ENCODE data around the gene DPPA2.
"Not testable (repeated sequence)": the region's sequence is repeated elsewhere in the genome, so short reads cannot be mapped to it uniquely, and the experiment has no call there.

DPPA2 gene, protein sequence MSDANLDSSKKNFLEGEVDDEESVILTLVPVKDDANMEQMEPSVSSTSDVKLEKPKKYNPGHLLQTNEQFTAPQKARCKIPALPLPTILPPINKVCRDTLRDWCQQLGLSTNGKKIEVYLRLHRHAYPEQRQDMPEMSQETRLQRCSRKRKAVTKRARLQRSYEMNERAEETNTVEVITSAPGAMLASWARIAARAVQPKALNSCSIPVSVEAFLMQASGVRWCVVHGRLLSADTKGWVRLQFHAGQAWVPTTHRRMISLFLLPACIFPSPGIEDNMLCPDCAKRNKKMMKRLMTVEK

DNA sequence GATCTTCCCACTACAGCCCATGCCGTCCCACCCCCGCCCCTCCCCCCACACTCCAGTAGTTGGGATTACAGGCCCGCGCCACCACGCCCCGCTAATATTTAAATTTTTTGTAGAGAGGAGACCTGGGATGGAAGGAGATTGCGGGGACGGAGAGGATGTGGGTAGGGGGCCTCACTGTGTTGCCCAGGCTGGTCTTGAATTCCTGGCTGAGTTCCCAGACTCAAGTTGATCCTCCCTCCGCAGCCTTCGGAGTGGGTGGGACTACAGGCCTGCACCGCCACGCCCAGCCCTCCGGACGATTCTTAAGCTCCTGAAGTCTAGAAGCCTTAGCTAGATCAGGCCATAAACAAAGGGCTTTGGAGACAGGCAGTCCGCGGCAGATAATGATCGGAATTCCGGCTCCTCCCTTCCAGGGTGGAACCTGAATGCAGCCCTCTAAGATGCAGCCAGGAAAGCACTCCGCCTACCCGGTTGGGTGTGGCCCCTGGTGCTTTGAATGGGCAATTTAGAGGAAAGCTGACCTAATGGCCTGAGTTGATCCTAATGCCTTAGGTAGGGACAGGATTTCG, at the start of gene DPPA2:
TSS of gene DPPA2 (minus strand) at position 356 of the 569 bp plus-strand sequence. CDS start 1,975 bp downstream, outside the sequence.
- H3K9me3 Mint-ChIP-seq: no peaks in the 10 kb centered on the region
- ATAC-seq: no peak
- no peaks in the 10 kb centered on the region for H3K36me3 Mint-ChIP-seq (ENCODE audit: low read depth)
- no peaks in the 10 kb centered on the region for H3K27me3 Mint-ChIP-seq
- H3K27ac Mint-ChIP-seq: no peak within 1 kb of the TSS
- H3K4me1 Mint-ChIP-seq: no peaks in the 10 kb centered on the region
- no peak within 1 kb of the TSS for H3K4me3 Mint-ChIP-seq
- DNase-seq: no peak

DNA sequence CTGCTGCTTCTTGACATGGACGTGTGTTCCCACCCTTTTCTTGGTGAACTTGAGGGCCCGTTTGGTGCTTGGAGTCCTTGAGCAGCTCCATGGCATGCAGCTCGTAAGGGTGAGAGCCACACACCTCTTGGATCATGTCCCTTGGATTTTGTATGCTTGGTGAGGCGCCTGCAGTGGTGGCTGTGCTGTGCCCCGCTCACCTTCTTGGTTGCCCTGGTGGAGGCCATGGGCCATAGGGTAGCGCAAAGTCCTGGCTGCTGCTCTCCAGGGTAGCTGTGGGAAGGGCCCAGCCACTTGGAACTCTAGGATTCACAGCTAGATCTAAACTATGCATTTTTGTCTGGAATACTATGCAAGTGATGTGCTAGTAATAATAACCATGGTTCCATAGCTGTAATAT, 47.8 kb upstream of the DPPA2 start:
- Mint-ChIP-seq H3K9me3 (no peaks in the 10 kb centered on the region), H3K36me3 (ENCODE audit: low read depth) (no peaks in the 10 kb centered on the region), H3K27ac (no peak overlapping the region), H3K27me3 (no peaks in the 10 kb centered on the region), H3K4me1 (no peaks in the 10 kb centered on the region), H3K4me3 (no peak overlapping the region)
- DNase-seq (no peak), ATAC-seq (no peak)

DNA sequence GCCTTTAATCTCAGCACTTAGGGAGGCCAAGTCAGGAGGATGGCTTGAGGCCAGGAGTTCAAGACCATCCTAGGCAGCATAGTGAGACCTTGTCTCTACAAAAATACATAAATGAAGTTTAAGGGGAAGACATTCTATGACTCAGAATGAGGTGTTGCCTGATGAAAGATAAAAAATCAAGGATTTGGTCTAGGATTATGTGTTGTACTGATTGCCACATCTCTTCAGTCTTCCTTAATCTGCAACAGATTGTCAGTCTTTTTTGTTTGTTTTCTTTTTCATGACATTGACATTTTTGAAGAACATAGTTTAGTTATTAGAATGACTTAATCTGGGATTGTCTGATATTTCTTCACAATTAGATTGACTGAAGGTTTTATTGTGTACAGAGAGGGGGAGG, 47.3 kb upstream of the DPPA2 start:
- ATAC-seq (no peak), DNase-seq (no peak)
- Mint-ChIP-seq H3K9me3 (no peaks in the 10 kb centered on the region), H3K4me1 (no peaks in the 10 kb centered on the region), H3K27ac (no peak overlapping the region), H3K4me3 (no peak overlapping the region), H3K36me3 (ENCODE audit: low read depth) (no peaks in the 10 kb centered on the region), H3K27me3 (no peaks in the 10 kb centered on the region)

DNA sequence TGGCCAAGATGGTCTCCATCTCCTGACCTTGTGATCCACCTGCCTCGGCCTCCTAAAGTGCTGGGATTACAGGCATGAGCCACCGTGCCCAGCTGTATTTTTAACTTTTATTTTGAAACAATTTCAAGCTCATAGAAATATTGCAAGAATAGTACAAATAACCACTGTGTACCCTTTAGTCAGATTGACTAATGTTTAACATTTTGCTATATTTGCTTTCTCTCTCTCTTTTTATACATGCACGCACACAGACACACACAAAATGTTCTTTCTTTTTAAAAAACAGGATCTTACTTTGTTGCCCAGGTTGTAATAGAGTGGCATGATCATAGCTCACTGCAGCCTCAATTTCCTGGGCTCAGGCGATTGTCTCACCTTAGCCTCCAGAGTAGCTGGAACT, 46.5 kb upstream of the DPPA2 start:
- no peak for DNase-seq
- no peak for ATAC-seq
- no peaks in the 10 kb centered on the region for H3K27me3 Mint-ChIP-seq
- H3K4me1 Mint-ChIP-seq: no peaks in the 10 kb centered on the region
- no peak overlapping the region for H3K27ac Mint-ChIP-seq
- H3K4me3 Mint-ChIP-seq: no peak overlapping the region
- no peaks in the 10 kb centered on the region for H3K9me3 Mint-ChIP-seq
- H3K36me3 Mint-ChIP-seq (ENCODE audit: low read depth): no peaks in the 10 kb centered on the region

DNA sequence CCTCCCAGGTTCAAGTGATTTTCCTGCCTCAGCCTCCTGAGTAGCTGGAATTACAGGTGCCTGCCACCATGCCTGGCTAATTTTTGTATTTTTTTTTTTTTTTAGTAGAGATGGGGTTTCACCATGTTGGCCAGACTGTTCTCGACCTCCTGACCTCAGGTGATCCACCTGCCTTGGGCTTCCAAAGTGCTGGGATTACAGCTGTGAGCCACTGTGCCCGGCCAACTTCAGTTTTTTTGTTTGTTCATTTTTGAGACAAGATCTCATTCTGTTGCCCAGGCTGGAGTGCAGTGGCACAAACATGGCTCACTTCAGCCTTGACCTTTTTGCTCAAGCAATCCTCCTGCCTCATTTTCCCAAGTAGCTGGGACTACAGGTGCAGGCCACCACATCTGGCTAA, 42.5 kb upstream of the DPPA2 start:
- not testable (repeated sequence) for H3K27ac Mint-ChIP-seq; H3K9me3 Mint-ChIP-seq; DNase-seq; ATAC-seq; H3K4me1 Mint-ChIP-seq; H3K36me3 Mint-ChIP-seq (ENCODE audit: low read depth); H3K27me3 Mint-ChIP-seq; H3K4me3 Mint-ChIP-seq

DNA sequence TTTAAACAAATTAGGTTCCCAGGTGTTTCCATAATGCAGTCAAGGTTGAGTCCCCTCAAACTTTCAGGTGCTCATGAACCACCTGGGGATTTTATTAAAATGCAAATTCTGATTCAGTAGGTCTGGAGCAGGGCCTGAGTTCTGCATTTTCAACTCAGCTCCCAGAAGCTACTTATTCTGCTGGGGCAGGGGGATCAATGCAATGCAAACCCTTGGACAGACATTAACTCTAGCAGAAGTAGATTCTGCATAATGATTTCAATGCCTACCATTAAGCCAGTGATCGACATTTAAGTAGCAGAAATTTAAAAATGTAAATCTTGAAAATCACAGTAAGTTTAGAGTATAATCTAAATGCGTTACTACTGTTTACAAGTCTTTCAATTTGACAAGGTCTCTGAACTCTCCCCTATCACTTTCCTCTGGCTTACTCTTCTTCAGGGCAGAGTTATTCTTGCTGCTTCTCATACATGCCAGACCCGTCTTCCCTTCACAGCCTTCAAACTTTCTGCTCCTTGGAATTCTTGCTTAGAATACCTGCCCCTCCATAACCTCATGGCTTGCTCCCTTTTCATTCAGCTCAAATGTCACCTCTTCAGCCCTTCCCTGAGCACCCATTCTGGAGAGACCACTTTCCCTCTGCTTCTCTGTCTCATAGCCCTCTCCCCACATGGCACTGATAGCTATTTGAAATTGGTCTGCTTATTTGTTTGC, 40.3 kb upstream of the DPPA2 start:
- ATAC-seq (no peak), DNase-seq (no peak)
- H3K27me3 Mint-ChIP-seq: no peaks in the 10 kb centered on the region
- H3K9me3 Mint-ChIP-seq: no peaks in the 10 kb centered on the region
- no peaks in the 10 kb centered on the region for H3K36me3 Mint-ChIP-seq (ENCODE audit: low read depth)
- no peak overlapping the region for H3K4me3 Mint-ChIP-seq
- H3K27ac Mint-ChIP-seq: no peak overlapping the region
- no peaks in the 10 kb centered on the region for H3K4me1 Mint-ChIP-seq

DNA sequence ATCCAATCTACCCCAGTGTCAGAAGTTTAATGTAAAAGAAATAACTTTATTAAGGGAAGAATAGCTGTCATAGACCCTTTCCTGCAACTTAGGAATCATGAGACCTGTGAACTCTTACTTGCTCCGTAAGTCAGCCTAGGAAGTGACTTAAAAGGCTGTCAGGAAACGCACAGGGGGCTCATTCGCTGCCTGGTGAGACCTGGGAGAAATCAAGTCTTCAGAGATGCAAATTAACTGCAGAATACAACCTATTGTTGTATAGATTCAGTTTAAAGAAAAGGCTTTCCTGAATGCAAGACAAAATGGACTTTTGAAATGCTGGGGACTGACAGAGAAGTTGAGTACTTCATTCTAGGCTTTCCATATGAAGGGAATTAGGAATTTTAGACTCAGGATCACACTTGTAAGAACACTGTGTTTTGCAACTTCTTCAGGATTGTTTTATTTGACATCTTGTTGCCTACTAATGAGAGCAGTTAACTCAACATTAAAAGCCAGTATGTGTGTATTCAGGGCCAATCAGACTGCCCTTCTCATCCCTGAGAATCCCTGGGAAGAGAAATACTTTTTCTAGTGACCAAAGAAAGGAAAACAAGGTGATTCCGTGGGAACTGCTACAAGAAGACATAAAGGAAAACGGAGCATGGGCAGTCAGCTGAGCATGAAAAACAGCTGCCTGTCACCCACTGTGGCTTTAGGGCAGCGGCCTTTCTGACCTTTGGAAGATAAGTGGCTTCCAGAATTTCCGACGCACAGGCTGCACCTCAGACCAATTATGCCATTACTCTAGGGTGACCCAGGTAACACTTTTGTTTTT, 39.5 kb upstream of the DPPA2 start:
- no peaks in the 10 kb centered on the region for H3K36me3 Mint-ChIP-seq (ENCODE audit: low read depth)
- no peak overlapping the region for H3K4me3 Mint-ChIP-seq
- no peaks in the 10 kb centered on the region for H3K9me3 Mint-ChIP-seq
- H3K27ac Mint-ChIP-seq: no peak overlapping the region
- H3K4me1 Mint-ChIP-seq: no peaks in the 10 kb centered on the region
- DNase-seq: no peak
- no peaks in the 10 kb centered on the region for H3K27me3 Mint-ChIP-seq
- no peak for ATAC-seq

DNA sequence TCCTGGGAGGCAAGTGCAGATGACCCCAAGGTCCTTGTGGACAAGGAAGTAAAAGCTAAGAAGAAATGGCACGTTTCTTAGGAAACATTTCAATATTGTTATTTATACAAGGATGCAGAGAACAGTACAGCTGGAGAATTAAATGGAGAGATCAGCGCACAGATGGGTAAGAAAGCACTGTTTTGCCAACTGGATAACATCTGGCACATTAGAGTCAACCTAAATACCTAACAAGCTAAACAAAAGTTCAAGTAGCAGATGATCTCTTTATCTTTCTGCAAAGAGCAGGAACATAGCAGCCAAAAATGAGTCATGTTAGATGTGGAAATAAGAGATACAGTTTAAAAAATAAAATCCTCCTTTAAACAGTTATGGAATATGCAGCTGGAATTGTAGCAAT, 36.7 kb upstream of the DPPA2 start:
- Mint-ChIP-seq H3K27ac (no peak overlapping the region), H3K9me3 (no peaks in the 10 kb centered on the region), H3K4me1 (no peaks in the 10 kb centered on the region), H3K4me3 (no peak overlapping the region), H3K27me3 (no peaks in the 10 kb centered on the region), H3K36me3 (ENCODE audit: low read depth) (no peaks in the 10 kb centered on the region)
- ATAC-seq: no peak
- no peak for DNase-seq

DNA sequence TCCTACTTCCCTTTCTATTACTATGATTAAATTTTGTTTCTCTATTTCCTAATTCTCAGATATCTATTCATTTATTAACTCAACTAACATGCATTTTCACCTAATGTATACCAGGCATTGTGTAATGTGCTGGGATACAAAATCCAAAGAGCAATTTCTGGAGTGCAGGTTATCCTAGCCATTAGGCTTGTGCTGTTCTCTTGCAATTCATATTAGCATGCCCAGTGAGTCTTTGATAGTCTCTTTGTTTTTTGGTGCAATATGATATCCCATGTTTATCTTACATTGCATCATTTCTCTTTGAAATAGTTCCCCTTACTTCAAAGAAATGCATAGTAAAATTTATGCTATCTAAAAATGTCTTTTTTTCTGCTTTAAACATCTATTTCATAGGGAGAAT, 34.9 kb upstream of the DPPA2 start:
- no peaks in the 10 kb centered on the region for H3K9me3 Mint-ChIP-seq
- DNase-seq (no peak), ATAC-seq (no peak)
- H3K4me3 Mint-ChIP-seq: no peak overlapping the region
- H3K4me1 Mint-ChIP-seq: no peaks in the 10 kb centered on the region
- no peak overlapping the region for H3K27ac Mint-ChIP-seq
- no peaks in the 10 kb centered on the region for H3K36me3 Mint-ChIP-seq (ENCODE audit: low read depth)
- H3K27me3 Mint-ChIP-seq: no peaks in the 10 kb centered on the region

DNA sequence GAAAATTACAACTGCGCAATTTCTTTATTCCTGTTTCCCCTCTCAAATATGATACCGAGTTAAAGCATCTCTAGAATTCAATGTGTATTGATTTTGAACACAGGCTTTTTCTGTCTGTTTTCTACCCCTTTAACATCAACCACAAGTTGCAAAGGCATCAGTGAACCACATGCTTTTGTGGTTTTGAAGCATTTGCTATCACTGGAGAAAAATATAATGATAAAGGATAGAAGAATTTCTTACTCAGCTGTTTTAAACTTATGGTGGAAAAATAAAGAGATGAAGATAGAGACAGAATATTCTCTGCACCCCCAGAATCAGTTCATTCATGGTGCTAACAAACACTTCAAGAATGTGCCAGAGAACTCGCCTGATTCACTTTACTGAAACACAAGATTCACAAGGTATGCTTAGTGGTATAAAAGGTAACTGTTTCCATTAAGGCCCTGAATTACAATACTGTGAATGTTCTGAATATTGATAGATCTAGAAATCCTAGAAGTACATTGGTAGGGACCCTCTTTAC, 30.5 kb upstream of the DPPA2 start:
- Mint-ChIP-seq H3K9me3 (peaks cover 3% of the 10 kb centered on the region), H3K4me1 (no peaks in the 10 kb centered on the region), H3K4me3 (no peak overlapping the region), H3K27me3 (no peaks in the 10 kb centered on the region), H3K36me3 (ENCODE audit: low read depth) (no peaks in the 10 kb centered on the region), H3K27ac (no peak overlapping the region)
- DNase-seq: no peak
- no peak for ATAC-seq

DNA sequence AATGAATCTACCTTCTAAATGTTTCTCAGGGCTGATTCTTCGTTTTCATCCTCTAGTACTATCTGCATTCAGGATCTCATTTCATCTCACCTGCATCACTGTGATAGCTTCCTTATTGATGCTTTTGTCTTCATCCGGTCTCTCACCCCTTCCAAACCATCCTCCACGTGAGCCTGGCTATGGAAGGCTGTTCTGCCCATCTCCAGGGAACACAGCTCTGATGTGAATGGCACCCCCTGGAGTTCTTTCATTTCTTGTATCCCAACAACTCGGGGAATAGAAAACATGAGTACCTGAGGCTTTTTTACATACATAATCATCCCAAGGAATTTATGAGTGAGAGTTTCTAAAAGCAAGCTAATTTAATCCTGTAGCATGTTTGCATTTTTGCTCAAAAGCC, 29.8 kb upstream of the DPPA2 start:
- Mint-ChIP-seq H3K27me3 (no peaks in the 10 kb centered on the region), H3K36me3 (ENCODE audit: low read depth) (no peaks in the 10 kb centered on the region), H3K4me1 (no peaks in the 10 kb centered on the region), H3K4me3 (no peak overlapping the region), H3K27ac (no peak overlapping the region), H3K9me3 (peaks cover 3% of the 10 kb centered on the region)
- DNase-seq: no peak
- no peak for ATAC-seq

DNA sequence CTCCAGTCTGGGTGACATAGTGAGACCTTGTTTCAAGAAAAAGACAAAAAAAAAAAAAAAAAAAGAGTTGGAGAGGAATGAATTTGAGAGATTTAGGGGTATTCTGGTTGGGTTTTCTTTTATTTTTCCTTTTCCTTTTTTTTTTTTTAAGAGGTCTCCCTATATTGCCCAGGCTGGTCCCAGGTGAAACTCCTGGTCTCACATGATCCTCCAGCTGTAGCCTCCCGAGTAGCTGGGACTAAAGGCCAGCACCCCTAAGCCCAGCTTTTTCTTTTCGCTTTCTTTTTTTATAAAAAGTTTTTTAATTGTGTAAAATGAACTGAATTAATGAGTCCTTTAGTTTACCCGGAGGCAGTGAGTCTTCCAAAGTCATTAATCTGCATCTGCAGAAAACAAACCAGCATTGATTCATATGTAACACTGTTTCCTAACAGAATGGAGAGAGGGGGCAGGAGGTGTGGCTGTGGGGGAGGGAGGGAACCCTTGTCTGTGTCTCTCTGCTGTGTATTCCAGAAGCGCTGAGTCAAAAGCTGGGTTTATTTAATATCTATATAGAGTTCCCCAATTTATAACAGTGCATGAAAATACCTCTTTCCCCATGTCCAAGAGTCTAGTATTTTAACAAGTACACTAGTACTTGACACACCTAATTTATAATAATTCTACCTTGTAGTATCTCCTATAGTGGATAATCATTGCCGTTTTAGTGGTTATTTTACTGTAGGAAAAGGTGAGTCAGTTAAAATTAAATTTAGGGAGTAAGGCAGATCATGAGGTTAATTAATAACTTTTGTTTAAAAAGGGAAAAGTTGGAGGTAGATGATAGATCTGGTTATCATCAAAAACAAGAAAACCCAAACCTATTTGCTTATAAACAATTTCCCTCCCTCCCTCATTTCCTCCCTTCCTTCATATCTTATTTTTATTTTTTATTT, 23.7 kb upstream of the DPPA2 start:
- Mint-ChIP-seq H3K9me3 (peaks cover 3% of the 10 kb centered on the region), H3K4me3 (no peak overlapping the region), H3K27ac (no peak overlapping the region), H3K27me3 (peaks cover 30% of the 10 kb centered on the region), H3K4me1 (peaks cover 8% of the 10 kb centered on the region), H3K36me3 (ENCODE audit: low read depth) (no peaks in the 10 kb centered on the region)
- ATAC-seq: no peak
- DNase-seq: no peak

DNA sequence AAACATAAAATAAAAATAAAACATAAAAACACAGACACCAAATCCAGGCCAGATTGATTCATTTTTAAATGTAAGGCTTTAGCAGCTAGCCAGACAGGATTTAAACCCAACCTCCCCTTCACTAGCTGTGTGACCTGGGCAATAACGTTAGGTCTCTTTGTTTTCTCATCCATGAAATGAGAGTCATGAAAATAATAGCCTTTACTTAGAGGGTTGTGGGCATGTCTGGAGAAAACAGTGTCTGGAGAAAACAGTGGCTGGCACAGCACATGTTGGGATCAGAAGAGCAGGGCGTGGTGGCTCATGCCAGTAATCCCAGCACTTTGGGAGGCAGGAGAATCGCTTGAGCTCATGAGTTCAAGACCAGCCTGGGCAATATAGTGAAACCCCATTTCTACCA, 22.9 kb upstream of the DPPA2 start:
- Mint-ChIP-seq H3K27me3 (peaks cover 30% of the 10 kb centered on the region), H3K4me1 (peaks cover 8% of the 10 kb centered on the region), H3K27ac (no peak overlapping the region), H3K36me3 (ENCODE audit: low read depth) (no peaks in the 10 kb centered on the region), H3K9me3 (peaks cover 3% of the 10 kb centered on the region), H3K4me3 (no peak overlapping the region)
- ATAC-seq: no peak
- DNase-seq: no peak

DNA sequence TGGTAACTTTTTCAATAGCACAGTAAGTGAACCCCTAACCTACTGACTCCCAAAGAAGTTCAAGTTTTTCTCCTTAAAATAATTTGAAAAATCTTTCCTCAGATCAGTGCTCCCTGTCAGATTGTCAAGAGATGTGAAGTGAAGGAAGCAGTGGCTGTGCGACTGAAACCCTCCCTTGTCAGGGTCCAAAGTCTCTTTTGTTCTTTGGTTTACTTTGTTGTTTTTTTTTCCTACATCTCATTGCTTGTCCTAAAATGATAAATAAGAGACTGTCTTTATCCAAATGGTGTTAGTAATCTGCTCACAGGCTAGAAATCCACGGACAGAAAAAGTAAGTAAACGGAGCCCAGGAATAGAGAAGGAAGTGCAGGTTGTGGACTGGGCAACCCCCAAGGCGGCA, 22.0 kb upstream of the DPPA2 start:
- H3K4me3 Mint-ChIP-seq: no peak overlapping the region
- DNase-seq (no peak), ATAC-seq (no peak)
- H3K27ac Mint-ChIP-seq: no peak overlapping the region
- no peaks in the 10 kb centered on the region for H3K36me3 Mint-ChIP-seq (ENCODE audit: low read depth)
- peaks cover 30% of the 10 kb centered on the region for H3K27me3 Mint-ChIP-seq
- H3K4me1 Mint-ChIP-seq: peaks cover 8% of the 10 kb centered on the region
- peaks cover 3% of the 10 kb centered on the region for H3K9me3 Mint-ChIP-seq
